Measurements from ENCODE around the gene DNASE2. TPM values are rescaled to one million over a fixed set of nuclear protein-coding genes. Genes with fewer than 3 reads are reported as not detected.

DNASE2 gene
- total RNA-seq, 4 donors from 2014 or later: 26.6 to 37.4 (median 31.2) TPM

DNA sequence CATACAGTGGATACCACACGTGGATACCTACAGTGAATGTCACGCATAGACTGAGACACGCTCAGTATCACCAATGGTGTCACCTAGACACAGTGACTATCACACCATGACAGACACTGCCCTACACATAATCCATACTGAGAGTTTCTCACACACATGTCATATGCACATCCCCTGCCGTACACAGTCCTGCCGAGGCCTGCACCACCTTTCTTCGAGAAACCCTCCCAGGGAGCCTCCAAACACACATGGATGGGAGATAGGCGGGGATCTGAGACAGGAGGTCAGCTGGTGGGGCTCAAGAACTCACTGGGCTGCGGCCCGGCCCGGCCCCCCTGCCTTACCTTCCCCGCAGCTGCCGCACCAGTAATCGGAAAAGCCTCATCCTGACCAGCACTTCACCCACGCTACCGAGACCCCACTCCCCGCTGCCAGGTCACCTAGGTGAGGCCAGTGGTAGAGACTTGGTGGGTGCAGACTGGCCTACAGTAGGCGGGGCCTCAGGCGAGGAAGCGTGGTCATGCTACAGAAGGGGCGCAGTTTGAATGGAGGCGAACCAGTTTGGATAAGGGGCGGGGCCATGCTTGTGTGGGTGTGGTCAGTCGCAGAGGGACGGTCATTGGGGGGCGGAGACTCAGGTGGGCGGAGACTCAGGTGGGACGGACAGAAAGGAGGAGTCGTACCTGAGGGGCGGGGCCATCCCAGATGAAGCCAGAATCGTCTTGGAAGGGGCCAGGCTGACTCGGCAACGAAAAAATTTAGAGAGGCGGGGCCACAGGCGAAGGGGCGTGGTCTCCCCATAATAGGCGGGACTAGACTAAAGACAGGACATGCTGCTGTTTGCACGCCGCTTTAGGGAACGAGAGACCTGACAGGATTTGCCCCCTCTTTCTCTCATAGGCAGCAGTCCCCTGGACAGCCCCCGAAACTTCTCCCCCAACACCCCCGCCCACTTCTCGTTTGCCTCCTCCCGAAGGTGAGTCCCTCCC lies 40.9 kb downstream of the DNASE2 start:
- 19% methylated on average over 32 of the region's 43 CpGs for WGBS
- TF ChIP-seq EP300 (IDR thresholded peaks at IDR 0.05) (no peak), POLR2A (IDR thresholded peaks at IDR 0.05; ENCODE audit: low read depth) (no peak), CTCF (IDR thresholded peaks at IDR 0.05) (no peak), POLR2AphosphoS5 (IDR thresholded peaks at IDR 0.05) (no peak)
- Histone ChIP-seq H3K27ac (replicated peaks in 1 of 4) (no peak overlapping the region), H3K4me1 (peaks cover 12 to 37% (median 26%) of the 10 kb centered on the region in 4 donors), H3K9me3 (no peaks in the 10 kb centered on the region), H3K4me3 (peak overlapping the region in 3 of 4 donors; percentile 8 to 37 (median 35)), H3K36me3 (no peaks in the 10 kb centered on the region), H3K27me3 (peaks cover 0 to 100% (median 69%) of the 10 kb centered on the region in 4 donors)
- intact Hi-C loops (cut with DNase I): loop anchor here (10.0 kb wide), 1 partner anchor 156 kb away; the partner anchor contains the start of genes DHPS and GNG14
- DNase-seq (ENCODE audit: extremely low spot score): no peak

- peaks cover 13 to 49% (median 34%) of the 10 kb centered on the region in 4 donors for H3K4me1 ChIP-seq
- intact Hi-C loops (cut with DNase I): no loop called here
- TF ChIP-seq POLR2AphosphoS5 (IDR thresholded peaks at IDR 0.05): no peak
- no peak for TF ChIP-seq CTCF (IDR thresholded peaks at IDR 0.05)
- no peak for TF ChIP-seq POLR2A (IDR thresholded peaks at IDR 0.05; ENCODE audit: low read depth)
- TF ChIP-seq EP300 (IDR thresholded peaks at IDR 0.05): no peak
- H3K9me3 ChIP-seq: no peaks in the 10 kb centered on the region
- DNase-seq (ENCODE audit: extremely low spot score): no peak
- no peak overlapping the region for H3K27ac ChIP-seq (replicated peaks in 1 of 4)
- H3K4me3 ChIP-seq: peak overlapping the region; percentile 30 to 51 (median 40)
- 58% methylated on average over 8 of the region's 21 CpGs for WGBS
- peaks cover 0 to 100% (median 81%) of the 10 kb centered on the region in 4 donors for H3K27me3 ChIP-seq
- no peaks in the 10 kb centered on the region for H3K36me3 ChIP-seq
Observed at GRCh38 chr19:12838886-12839756, 42.1 kb downstream of the DNASE2 start.

DNA sequence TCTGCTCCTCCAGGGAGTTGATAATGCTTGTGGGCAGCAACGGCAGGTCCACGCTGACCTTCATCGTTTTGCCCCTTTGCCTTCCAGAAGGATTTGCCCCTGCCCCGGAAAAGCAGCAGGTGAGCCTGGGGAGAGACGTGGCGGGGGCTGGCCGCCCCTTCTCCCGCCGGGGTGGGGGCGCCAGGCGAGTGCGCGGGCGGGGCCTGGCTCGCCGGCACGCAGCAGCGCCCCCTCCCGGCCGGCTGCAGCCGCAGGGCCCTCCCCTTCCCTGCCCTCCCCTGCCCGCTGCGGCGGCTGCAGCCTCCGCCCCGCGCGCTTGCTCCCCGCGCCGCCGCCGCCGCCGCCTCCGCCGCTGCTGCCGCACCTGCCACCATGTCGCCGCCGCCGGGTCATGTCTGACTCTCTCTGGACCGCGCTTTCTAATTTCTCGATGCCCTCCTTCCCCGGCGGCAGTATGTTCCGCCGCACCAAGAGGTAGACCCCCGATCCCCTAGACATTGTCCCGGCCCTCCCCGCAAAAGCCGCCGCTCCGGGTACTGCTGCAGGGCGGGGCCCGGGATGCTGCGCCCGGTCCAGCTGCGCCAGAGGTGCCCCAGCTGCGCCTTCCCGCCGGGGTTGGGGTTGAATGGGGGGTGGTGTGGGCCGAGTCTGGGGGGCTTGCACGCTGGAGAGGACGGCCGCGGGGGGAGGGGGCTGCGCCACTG lies 42.9 kb downstream of the DNASE2 start, which contains the start of gene MAST1:
TSS of gene MAST1 (plus strand) at position 334 of the 704 bp plus-strand sequence. CDS start at position 392, 58 bp downstream.
- DNase-seq (ENCODE audit: extremely low spot score): no peak
- Histone ChIP-seq H3K9me3 (no peaks in the 10 kb centered on the region), H3K4me1 (peaks cover 18 to 57% (median 42%) of the 10 kb centered on the region in 4 donors), H3K27me3 (peaks cover 0 to 100% (median 86%) of the 10 kb centered on the region in 4 donors), H3K4me3 (peak within 1 kb of the TSS; percentile 30 to 51 (median 40)), H3K36me3 (no peaks in the 10 kb centered on the region), H3K27ac (replicated peaks in 1 of 4) (no peak within 1 kb of the TSS)
- intact Hi-C loops (cut with DNase I): no loop called here
- TF ChIP-seq CTCF (IDR thresholded peaks at IDR 0.05): peak; percentile 33 to 59 (median 51)
- TF ChIP-seq POLR2A (IDR thresholded peaks at IDR 0.05; ENCODE audit: low read depth): no peak
- 0% methylated on average over 1 of the region's 69 CpGs for WGBS

- no peak for DNase-seq (ENCODE audit: extremely low spot score)
- peaks cover 0 to 100% (median 89%) of the 10 kb centered on the region in 4 donors for H3K27me3 ChIP-seq
- intact Hi-C loops (cut with DNase I): no loop called here
- WGBS: 94% methylated on average over 4 of the region's 4 CpGs
- peaks cover 20 to 68% (median 52%) of the 10 kb centered on the region in 4 donors for H3K4me1 ChIP-seq
- no peak overlapping the region for H3K4me3 ChIP-seq
- no peak overlapping the region for H3K27ac ChIP-seq (replicated peaks in 1 of 4)
- no peaks in the 10 kb centered on the region for H3K36me3 ChIP-seq
- TF ChIP-seq POLR2A (IDR thresholded peaks at IDR 0.05; ENCODE audit: low read depth) (no peak), EP300 (IDR thresholded peaks at IDR 0.05) (no peak)
- H3K9me3 ChIP-seq: no peaks in the 10 kb centered on the region
Observed at GRCh38 chr19:12837225-12837624, 44.0 kb downstream of the DNASE2 start.

Measured in esophagus muscularis mucosa (tissue), 4 donors.